Measurements from ENCODE around the gene CISH.

Gene CISH

DNA sequence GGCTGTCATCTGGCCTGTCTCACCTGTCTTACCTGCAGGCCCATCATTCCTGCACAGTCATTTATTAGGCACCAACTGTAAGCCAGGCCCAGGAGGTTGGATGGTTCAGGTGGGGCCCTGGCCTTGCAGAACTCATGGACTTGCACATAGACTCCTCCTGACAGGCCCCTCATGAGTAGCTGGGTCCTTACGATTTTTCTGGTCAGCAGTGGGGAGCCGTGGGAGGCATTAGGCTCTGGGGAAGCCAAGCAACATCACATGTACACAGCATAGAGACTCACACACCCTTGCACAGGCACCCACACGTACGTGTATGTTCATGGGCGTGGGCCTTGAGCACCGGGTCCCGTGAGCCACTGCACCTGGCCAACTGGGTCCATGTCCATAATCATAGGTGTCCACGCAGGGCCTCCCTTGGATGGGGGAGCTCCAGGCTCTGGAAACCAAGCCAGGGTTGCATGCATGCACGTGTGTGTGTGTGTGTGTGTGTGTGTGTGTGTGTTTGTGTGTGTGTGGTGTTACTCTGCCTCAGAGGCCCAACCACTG is 20.3 kb downstream of the CISH start:
- CTCF ChIA-PET, result interaction anchor here (1.0 to 11.1 kb wide), 11 partner anchors 8 to 786 kb away, joined by 3 to 266 read pairs (median 4); partner anchors contain the start of genes C3orf18, CISH, HEMK1 and MAPKAPK3
- TF ChIP-seq, protein P1, sequence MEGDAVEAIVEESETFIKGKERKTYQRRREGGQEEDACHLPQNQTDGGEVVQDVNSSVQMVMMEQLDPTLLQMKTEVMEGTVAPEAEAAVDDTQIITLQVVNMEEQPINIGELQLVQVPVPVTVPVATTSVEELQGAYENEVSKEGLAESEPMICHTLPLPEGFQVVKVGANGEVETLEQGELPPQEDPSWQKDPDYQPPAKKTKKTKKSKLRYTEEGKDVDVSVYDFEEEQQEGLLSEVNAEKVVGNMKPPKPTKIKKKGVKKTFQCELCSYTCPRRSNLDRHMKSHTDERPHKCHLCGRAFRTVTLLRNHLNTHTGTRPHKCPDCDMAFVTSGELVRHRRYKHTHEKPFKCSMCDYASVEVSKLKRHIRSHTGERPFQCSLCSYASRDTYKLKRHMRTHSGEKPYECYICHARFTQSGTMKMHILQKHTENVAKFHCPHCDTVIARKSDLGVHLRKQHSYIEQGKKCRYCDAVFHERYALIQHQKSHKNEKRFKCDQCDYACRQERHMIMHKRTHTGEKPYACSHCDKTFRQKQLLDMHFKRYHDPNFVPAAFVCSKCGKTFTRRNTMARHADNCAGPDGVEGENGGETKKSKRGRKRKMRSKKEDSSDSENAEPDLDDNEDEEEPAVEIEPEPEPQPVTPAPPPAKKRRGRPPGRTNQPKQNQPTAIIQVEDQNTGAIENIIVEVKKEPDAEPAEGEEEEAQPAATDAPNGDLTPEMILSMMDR (IDR thresholded peaks at IDR 0.05; ENCODE audit: control extremely low read depth, extremely low read depth, low read depth, missing control alignments), result no peak
- POLR2A ChIA-PET, result interaction anchor here (0.6 to 1.4 kb wide), 3 partner anchors 11 to 22 kb away, joined by 3 to 4 read pairs (median 3); partner anchors contain the start of genes CISH and HEMK1
- DNase-seq (ENCODE audit: extremely low spot score), result no peak

DNA sequence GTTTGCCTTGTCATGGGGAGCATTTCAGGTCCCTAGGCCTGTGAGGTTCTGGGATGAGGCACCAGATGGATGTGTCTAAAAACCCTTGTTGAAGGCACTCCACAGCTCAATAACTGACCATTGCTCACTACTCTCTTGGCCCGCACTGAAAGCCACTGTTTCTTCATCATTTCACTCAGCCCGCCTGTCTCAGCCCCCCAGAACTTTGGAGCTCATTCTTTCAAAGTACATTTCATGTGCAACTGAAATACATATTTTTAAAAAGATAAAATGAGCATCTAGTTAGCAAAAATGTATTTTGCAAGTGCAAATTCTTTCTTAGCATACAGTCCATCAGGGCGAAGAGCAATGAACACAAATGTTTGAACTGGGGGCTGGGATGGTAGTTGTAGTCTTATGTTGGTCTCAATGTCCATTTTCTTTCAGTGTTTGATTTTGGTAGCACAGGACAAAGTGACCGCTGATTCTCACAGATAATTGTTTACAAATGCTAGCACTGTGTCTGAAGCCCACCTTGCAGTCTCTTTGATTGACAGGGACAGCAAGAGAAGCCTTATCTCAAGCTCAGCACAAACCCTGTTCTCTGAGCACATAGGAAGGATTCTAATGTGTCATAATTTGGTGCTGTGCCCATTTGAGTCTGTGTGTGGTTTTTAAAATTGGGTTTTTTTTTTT is 22.7 kb downstream of the CISH start:
- DNase-seq (ENCODE audit: extremely low spot score), result no peak
- ChIA-PET POLR2A (interaction anchor here (0.8 kb wide), 1 partner anchor 20 kb away, joined by 3 read pairs; no protein-coding TSS in a partner anchor), CTCF (interaction anchor here (1.6 to 11.1 kb wide), 6 partner anchors 8 to 23 kb away, joined by 4 to 266 read pairs (median 26); partner anchors contain the start of genes CISH, HEMK1 and MAPKAPK3)
- TF ChIP-seq, protein P1 (IDR thresholded peaks at IDR 0.05; ENCODE audit: control extremely low read depth, extremely low read depth, low read depth, missing control alignments), result no peak

DNA sequence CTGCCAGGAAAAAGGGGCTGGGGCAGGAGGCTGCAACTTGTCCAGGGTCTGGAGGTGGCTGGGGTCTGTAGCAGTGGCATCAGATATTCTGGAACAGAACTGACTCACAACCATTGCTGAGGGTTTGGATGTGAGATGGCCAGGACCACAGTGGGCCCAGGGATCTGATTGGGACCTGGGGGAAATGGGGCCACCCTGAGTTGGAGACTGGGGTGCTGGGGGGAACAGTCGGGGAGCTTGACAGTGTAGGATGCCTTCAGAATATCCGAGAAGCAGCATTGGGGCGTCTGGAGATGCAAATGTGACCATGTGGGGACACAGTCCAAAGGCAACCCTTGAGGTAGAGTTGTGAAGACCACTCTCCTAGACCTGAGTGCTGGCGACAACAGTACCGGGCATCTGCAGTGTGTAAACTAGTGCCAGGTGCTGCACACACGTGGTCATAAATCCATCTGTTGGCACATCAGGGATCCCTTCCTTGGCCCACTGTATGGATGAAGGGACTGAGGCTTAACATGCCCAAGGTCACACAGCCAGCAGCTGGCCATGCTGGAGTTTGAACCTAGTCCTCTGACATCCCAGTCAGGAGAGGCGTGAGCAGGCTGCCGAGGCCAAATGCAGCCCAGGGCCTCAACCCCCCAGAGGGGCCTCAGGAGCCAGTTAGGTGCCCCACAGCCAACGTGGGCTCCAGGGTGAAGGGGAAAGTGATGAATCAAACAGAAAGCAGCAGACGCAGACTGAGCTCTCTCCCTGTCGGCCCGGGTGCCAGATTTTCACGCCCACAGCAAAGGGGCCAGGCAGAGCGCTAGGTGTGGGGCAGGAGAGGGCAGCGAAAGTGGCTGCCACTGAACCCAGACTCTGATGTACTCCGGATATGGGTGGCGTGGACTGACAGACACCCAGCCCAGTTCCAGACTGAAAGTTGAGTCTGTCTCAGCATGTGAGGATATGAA is 23.5 kb downstream of the CISH start:
- TF ChIP-seq, protein P1 (IDR thresholded peaks at IDR 0.05; ENCODE audit: control extremely low read depth, extremely low read depth, low read depth, missing control alignments), result no peak
- CTCF ChIA-PET, result interaction anchor here (0.8 to 11.1 kb wide), 5 partner anchors 10 to 65 kb away, joined by 3 to 266 read pairs (median 34); partner anchors contain the start of genes CISH, HEMK1 and MAPKAPK3
- DNase-seq (ENCODE audit: extremely low spot score), result peak; percentile 69
- POLR2A ChIA-PET, result interaction anchor here (0.8 kb wide), 1 partner anchor 19 kb away, joined by 3 read pairs; no protein-coding TSS in a partner anchor

DNA sequence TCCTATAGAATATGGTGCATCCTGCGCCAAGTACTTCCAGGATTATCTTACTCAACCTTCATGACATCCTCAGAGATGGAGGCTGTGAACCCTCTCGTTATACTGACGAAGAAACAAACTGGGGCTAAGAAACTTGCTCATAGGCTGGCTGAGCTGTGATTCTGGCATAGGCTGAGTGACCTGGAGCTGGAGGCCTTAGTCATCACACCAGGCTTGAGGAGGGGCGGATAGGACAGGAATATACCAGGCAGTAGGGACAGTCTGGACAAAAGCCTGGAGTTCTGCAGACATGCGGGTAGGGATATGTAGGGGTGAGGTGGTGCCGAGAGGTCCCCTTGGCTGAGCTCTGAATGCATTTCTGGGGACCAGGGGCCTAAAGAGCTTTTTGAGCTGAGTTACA is 24.2 kb downstream of the CISH start:
- no peak for DNase-seq (ENCODE audit: extremely low spot score)
- TF ChIP-seq, protein P1 (IDR thresholded peaks at IDR 0.05; ENCODE audit: control extremely low read depth, extremely low read depth, low read depth, missing control alignments), result no peak
- CTCF ChIA-PET, result interaction anchor here (0.8 to 11.1 kb wide), 5 partner anchors 10 to 66 kb away, joined by 3 to 266 read pairs (median 34); partner anchors contain the start of genes CISH, HEMK1 and MAPKAPK3
- POLR2A ChIA-PET, result no interaction called here

DNA sequence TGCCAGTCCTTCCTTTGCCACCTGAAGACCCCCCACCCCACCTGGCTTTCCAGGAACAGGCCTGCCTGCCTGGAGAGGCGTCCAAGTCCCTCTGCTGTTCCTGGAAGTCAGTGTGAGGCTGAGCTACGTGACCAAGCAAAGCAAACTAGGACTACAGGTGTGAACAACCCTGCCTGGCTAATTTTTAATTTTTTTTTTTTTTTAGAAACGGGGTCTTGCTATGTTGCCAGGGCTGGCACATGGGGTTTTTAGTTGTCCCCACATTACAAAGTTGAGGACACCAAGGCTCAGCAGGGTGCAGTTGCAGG is 24.9 kb downstream of the CISH start:
- ChIA-PET CTCF (interaction anchor here (1.1 to 11.1 kb wide), 6 partner anchors 10 to 803 kb away, joined by 3 to 266 read pairs (median 26); partner anchors contain the start of genes CISH, HEMK1 and MAPKAPK3), POLR2A (interaction anchor here (0.9 kb wide), 1 partner anchor 1949 kb away, joined by 5 read pairs; the partner anchor contains the start of gene UQCC5)
- DNase-seq (ENCODE audit: extremely low spot score), result no peak
- TF ChIP-seq, protein P1 (IDR thresholded peaks at IDR 0.05; ENCODE audit: control extremely low read depth, extremely low read depth, low read depth, missing control alignments), result no peak

All from GM10248 (cell line).